ENCODE measurements around the gene NCR1. TPM values are rescaled to one million over a fixed set of nuclear protein-coding genes. Genes with fewer than 3 reads are reported as not detected.

NCR1 gene
- total RNA-seq, 1 experiment from 2014 or later, result 4.3 TPM

DNA sequence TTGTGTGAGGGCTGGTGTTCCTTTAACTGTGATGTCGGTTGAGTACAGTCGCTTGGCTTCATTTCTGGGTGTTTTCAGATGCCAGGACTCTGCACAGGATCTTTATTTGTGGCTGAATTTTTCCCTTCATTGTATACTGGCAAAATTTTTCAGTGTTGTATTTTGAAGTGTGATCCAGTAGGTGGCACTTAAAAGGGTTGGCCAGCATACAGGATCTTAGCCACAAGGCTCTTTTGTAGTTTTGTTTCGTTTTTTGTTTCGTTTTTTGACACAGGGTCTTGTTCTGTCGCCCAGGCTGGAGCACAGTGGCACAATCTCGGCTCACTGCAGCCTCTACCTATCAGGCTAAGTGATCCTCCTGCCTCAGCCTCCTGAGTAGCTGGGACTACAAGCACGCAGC is 23.2 kb upstream of the NCR1 start:
- ATAC-seq (no peak), DNase-seq (ENCODE audit: low spot score) (no peak)
- H3K36me3 Mint-ChIP-seq, result no peaks in the 10 kb centered on the region
- ChIA-PET CTCF (interaction anchor here (0.7 to 5.5 kb wide), 5 partner anchors 11 to 264 kb away, joined by 3 to 166 read pairs (median 12); no protein-coding TSS in a partner anchor), POLR2A (no interaction called here)
- H3K27ac Mint-ChIP-seq, result no peak overlapping the region
- no peak overlapping the region for H3K4me3 Mint-ChIP-seq
- H3K4me1 Mint-ChIP-seq, result peaks cover 26% of the 10 kb centered on the region
- peaks cover 18% of the 10 kb centered on the region for H3K27me3 Mint-ChIP-seq (ENCODE audit: low read depth)
- peaks cover 4% of the 10 kb centered on the region; the same call in 1 of the 2 replicates for H3K9me3 Mint-ChIP-seq
- TF ChIP-seq, protein P1, sequence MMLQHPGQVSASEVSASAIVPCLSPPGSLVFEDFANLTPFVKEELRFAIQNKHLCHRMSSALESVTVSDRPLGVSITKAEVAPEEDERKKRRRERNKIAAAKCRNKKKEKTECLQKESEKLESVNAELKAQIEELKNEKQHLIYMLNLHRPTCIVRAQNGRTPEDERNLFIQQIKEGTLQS (CRISPR knock-in tag; conservative IDR thresholded peaks at IDR 0.05), result no peak
- TF ChIP-seq, protein P2, sequence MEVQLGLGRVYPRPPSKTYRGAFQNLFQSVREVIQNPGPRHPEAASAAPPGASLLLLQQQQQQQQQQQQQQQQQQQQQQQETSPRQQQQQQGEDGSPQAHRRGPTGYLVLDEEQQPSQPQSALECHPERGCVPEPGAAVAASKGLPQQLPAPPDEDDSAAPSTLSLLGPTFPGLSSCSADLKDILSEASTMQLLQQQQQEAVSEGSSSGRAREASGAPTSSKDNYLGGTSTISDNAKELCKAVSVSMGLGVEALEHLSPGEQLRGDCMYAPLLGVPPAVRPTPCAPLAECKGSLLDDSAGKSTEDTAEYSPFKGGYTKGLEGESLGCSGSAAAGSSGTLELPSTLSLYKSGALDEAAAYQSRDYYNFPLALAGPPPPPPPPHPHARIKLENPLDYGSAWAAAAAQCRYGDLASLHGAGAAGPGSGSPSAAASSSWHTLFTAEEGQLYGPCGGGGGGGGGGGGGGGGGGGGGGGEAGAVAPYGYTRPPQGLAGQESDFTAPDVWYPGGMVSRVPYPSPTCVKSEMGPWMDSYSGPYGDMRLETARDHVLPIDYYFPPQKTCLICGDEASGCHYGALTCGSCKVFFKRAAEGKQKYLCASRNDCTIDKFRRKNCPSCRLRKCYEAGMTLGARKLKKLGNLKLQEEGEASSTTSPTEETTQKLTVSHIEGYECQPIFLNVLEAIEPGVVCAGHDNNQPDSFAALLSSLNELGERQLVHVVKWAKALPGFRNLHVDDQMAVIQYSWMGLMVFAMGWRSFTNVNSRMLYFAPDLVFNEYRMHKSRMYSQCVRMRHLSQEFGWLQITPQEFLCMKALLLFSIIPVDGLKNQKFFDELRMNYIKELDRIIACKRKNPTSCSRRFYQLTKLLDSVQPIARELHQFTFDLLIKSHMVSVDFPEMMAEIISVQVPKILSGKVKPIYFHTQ (CRISPR knock-in tag; IDR thresholded peaks at IDR 0.05), result no peak
- TF ChIP-seq, protein P3, sequence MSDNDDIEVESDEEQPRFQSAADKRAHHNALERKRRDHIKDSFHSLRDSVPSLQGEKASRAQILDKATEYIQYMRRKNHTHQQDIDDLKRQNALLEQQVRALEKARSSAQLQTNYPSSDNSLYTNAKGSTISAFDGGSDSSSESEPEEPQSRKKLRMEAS (CRISPR knock-in tag; IDR thresholded peaks at IDR 0.05), result no peak
- no peak for TF ChIP-seq ZNF219 (CRISPR knock-in tag; IDR thresholded peaks at IDR 0.05; ENCODE audit: borderline replicate concordance)
- TF ChIP-seq JUN (CRISPR knock-in tag; IDR thresholded peaks at IDR 0.05), result no peak
- TF ChIP-seq, protein P4, sequence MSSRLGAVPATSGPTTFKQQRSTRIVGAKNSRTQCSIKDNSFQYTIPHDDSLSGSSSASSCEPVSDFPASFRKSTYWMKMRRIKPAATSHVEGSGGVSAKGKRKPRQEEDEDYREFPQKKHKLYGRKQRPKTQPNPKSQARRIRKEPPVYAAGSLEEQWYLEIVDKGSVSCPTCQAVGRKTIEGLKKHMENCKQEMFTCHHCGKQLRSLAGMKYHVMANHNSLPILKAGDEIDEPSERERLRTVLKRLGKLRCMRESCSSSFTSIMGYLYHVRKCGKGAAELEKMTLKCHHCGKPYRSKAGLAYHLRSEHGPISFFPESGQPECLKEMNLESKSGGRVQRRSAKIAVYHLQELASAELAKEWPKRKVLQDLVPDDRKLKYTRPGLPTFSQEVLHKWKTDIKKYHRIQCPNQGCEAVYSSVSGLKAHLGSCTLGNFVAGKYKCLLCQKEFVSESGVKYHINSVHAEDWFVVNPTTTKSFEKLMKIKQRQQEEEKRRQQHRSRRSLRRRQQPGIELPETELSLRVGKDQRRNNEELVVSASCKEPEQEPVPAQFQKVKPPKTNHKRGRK (CRISPR knock-in tag; IDR thresholded peaks at IDR 0.05; ENCODE audit: borderline replicate concordance), result no peak
- TF ChIP-seq ESRRA (CRISPR knock-in tag; IDR thresholded peaks at IDR 0.05; ENCODE audit: borderline replicate concordance), result no peak
- no peak for TF ChIP-seq GRHL2 (CRISPR knock-in tag; IDR thresholded peaks at IDR 0.05; ENCODE audit: insufficient replicate concordance, severe bottlenecking)
- TF ChIP-seq, protein P5, sequence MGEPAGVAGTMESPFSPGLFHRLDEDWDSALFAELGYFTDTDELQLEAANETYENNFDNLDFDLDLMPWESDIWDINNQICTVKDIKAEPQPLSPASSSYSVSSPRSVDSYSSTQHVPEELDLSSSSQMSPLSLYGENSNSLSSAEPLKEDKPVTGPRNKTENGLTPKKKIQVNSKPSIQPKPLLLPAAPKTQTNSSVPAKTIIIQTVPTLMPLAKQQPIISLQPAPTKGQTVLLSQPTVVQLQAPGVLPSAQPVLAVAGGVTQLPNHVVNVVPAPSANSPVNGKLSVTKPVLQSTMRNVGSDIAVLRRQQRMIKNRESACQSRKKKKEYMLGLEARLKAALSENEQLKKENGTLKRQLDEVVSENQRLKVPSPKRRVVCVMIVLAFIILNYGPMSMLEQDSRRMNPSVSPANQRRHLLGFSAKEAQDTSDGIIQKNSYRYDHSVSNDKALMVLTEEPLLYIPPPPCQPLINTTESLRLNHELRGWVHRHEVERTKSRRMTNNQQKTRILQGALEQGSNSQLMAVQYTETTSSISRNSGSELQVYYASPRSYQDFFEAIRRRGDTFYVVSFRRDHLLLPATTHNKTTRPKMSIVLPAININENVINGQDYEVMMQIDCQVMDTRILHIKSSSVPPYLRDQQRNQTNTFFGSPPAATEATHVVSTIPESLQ (CRISPR knock-in tag; IDR thresholded peaks at IDR 0.05), result no peak
- TF ChIP-seq KAT7 (CRISPR knock-in tag; IDR thresholded peaks at IDR 0.05; ENCODE audit: borderline replicate concordance), result no peak
- TF ChIP-seq, protein P6, sequence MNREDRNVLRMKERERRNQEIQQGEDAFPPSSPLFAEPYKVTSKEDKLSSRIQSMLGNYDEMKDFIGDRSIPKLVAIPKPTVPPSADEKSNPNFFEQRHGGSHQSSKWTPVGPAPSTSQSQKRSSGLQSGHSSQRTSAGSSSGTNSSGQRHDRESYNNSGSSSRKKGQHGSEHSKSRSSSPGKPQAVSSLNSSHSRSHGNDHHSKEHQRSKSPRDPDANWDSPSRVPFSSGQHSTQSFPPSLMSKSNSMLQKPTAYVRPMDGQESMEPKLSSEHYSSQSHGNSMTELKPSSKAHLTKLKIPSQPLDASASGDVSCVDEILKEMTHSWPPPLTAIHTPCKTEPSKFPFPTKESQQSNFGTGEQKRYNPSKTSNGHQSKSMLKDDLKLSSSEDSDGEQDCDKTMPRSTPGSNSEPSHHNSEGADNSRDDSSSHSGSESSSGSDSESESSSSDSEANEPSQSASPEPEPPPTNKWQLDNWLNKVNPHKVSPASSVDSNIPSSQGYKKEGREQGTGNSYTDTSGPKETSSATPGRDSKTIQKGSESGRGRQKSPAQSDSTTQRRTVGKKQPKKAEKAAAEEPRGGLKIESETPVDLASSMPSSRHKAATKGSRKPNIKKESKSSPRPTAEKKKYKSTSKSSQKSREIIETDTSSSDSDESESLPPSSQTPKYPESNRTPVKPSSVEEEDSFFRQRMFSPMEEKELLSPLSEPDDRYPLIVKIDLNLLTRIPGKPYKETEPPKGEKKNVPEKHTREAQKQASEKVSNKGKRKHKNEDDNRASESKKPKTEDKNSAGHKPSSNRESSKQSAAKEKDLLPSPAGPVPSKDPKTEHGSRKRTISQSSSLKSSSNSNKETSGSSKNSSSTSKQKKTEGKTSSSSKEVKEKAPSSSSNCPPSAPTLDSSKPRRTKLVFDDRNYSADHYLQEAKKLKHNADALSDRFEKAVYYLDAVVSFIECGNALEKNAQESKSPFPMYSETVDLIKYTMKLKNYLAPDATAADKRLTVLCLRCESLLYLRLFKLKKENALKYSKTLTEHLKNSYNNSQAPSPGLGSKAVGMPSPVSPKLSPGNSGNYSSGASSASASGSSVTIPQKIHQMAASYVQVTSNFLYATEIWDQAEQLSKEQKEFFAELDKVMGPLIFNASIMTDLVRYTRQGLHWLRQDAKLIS (CRISPR knock-in tag; IDR thresholded peaks at IDR 0.05; ENCODE audit: borderline replicate concordance), result no peak
- no peak for TF ChIP-seq RELA (CRISPR knock-in tag; IDR thresholded peaks at IDR 0.05; ENCODE audit: borderline replicate concordance)
- TF ChIP-seq, protein P7, sequence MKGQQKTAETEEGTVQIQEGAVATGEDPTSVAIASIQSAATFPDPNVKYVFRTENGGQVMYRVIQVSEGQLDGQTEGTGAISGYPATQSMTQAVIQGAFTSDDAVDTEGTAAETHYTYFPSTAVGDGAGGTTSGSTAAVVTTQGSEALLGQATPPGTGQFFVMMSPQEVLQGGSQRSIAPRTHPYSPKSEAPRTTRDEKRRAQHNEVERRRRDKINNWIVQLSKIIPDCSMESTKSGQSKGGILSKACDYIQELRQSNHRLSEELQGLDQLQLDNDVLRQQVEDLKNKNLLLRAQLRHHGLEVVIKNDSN (CRISPR knock-in tag; IDR thresholded peaks at IDR 0.05), result no peak
- TF ChIP-seq, protein P8, sequence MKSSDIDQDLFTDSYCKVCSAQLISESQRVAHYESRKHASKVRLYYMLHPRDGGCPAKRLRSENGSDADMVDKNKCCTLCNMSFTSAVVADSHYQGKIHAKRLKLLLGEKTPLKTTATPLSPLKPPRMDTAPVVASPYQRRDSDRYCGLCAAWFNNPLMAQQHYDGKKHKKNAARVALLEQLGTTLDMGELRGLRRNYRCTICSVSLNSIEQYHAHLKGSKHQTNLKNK (CRISPR knock-in tag; IDR thresholded peaks at IDR 0.05), result no peak
- TF ChIP-seq, protein P9, sequence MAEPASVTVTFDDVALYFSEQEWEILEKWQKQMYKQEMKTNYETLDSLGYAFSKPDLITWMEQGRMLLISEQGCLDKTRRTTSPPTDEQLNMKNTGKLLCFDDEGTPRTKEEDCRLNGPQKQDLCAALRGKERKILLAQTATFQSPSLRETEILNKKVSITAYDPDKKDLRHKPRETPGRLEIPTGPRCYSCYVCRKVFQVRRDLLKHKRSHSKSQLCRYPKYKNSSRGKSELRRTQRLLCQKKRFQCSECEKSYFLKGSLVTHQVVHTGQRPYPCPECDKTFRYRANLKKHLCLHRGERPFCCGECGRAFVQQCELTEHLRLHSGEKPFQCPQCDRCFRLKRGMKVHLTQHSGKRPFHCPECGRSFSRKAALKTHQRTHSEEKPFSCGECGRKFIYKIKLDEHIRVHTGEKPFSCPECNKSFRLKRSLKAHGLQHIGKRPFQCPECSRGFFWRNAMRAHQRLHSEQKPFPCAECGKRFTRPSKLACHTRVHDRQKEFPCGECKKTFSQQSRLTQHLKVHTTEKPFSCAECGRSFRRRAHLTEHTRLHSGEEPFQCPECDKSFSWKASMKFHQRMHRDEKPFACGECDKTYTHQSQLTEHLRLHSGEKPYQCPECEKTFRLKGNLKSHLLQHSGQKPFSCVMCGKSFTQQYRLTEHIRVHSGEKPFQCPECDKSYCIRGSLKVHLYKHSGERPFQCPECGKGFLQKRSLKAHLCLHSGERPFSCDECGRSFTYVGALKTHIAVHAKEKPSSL (CRISPR knock-in tag; conservative IDR thresholded peaks at IDR 0.05), result no peak
- TF ChIP-seq IRF2 (CRISPR knock-in tag; IDR thresholded peaks at IDR 0.05; ENCODE audit: borderline replicate concordance, low read depth), result no peak

Measured in WTC11 (cell line).